ENCODE data around the gene POT1. TPM values are rescaled to one million over a fixed set of nuclear protein-coding genes. Genes with fewer than 3 reads are reported as not detected.

The POT1 gene
- polyA plus RNA-seq, 4 donors, result 38.9 to 51.9 (median 46.8) TPM

DNA sequence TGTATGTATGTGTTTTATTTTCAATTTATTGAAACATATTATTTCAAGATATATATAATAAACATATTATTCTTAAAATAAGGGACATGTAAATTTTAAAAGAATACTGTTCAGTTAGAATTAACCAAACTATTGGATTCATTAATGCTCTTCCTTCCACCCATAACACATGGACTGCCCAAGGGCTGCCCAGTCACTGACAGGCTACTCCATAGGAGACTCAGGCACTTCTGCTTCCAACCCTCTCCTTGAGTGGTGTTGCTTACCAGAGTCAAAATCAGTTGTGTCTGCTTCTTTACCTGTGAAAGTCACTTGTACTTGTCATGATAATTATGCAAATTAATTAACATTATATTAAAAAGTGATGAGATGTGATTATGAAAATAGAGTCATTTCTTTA, 154.2 kb downstream of the POT1 start:
- DNase-seq (ENCODE audit: low read depth in 4 of 4, low spot score in 3 of 4), result no peak

DNA sequence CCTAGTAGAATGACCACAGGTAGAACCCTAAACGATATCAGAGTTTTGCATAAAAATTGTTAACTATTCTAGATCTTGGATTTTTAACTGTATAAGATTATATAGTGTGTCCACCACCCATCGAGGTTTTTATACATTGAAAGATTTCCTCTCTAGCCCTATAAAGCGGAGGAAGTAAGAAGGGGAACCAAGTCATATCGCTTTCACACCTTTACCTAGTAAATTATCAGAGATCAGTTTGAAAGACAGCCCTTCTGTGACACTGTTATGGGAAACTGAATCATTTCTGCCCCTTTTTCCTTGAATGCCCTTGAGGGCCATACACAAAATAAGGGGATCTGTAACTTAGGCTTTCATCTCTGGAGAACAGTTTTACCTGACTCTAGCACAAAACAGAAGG, 155.7 kb downstream of the POT1 start:
- no peak for DNase-seq (ENCODE audit: low read depth in 4 of 4, low spot score in 3 of 4)

DNA sequence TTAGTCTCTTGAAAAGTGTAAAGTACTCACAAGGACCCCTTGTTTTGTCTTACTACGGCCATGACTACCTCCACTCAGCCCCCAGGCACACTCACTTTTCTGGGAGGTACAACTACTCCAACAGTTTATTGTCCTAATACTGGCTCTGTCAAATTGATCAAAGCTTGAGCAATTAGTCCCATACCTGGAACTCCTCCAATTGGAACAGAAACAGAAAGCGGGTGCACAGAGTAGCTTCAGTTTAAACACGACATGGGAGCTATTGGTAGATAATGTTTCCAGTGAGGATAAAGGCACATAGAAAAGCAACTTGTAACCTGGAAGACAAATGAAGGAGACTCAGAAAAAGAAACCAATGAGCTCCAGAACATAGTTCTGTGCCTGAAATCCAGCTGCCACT, 156.3 kb downstream of the POT1 start:
- DNase-seq (ENCODE audit: low read depth in 4 of 4, low spot score in 3 of 4), result no peak

Other genes with a start within 250 kb of the POT1 start
- 1 to 10 TPM; 1.4 to 1.8 (median 1.8) TPM for gene GPR37, start 164.0 kb downstream of the POT1 start, polyA plus RNA-seq (ENCODE audit: insufficient read length in 4 of 4)